ENCODE results near the gene CAMK4.

GRCh38 chr5:111254613-111255012 lies 30.4 kb downstream of the CAMK4 start:
- no peak for TF ChIP-seq CTCF (IDR thresholded peaks at IDR 0.05)
- no peak for TF ChIP-seq POLR2A (IDR thresholded peaks at IDR 0.05)

Data from thyroid gland (tissue), 4 donors.